KBM-7 (cell line): ENCODE measurements around the gene RNF220.

ENCODE experiments used
- DNase-seq: peaks from one replicate; pipeline ENCODE4 v3.0.0-alpha.2; 2015
- in situ Hi-C: fragments of 300-500 bp; cut with MboI; formaldehyde crosslinking; loops from 2 replicates; pipeline ENCODE4 v1.14.3; 2020; ENCODE audit warnings: low sequenced_read_pairs, low pct_unique_long_range_greater_than_20kb, mixed read lengths

RNF220 gene

DNA sequence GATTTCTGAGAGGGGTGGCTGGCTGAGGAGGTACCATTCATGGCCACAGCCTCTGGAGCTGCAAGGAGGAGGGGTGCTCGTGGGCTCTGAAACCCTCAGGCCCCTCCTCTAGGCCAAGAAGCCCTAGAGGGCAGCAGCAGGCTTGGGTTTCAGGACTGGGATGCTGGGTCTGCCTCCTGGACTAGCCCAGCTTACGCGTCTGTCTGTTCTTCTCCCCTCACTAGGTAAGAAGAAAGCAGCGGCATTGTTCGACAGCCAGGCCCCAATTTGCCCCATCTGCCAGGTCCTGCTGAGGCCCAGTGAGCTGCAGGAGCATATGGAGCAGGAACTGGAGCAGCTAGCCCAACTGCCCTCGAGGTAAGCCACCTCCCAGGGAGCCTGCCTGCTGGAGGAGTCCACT is 208.9 kb downstream of the RNF220 start:
- DNase-seq, result no peak
- in situ Hi-C loops, result no loop called here

DNA sequence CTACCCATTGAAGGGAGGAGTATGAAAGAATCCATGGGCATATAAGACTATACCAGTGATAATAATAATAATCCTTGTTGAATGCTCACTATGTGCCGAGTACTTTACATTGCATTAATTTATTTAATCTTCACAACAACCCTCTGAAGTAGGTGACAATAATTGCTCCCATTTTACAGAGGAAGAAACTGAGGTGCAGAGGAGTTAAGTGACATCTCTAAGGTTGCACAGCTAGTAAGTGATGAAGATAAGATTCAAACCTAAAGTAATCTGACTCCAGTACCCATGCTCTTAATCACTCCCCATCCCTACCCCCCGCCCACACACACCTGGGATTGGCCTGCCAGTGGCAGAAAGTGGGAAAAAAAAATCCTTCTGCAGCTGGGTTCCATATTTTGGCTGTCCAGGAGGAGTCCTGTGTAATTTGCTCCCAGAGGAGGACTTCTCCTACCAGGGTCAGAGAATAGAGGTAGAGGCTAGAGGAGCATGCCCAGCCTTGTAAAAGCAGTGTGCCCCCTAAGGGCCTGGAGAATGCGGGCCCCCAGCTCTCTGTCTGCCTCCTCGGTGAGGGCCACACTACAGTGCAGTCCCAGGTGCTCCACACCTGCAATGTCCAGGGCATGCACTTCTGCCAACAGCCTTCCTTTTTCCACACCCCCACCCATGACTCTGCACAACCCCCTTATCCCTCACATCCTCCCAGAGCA is 211.4 kb downstream of the RNF220 start:
- DNase-seq, result no peak
- in situ Hi-C loops, result no loop called here

DNA sequence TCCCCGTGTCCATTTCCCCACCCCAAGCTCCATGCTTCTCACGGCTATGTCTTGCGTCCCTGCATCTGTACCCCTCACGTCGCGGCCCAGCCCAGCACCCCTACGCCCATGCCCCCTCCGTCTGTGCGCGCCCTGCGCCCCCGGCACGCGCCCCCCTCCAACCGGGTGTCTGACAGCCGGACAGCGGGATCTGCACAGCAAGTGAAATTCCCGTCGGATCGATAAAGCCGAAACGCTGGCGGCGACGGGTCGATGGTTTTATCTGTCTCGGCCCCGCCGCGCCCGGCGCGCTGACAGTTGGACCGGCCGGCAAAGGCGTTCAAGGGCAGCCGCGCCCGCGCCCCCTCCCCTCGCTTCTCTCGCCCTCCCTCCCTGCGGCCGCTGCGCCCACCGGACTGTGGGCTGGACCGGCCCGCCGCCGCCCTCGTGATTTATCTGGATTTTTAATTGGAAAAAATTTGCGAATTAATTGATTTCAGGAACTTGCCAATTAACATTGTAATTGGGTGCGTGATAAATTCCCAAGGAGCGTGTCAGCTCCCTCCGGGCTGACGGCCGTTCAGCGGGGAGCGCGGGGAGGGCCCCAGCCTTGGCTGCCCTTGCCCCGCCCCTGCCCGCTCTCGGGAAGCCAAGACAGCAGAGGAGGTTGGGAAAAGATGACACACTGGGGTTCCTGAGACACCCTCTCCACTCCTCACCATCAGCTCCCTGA is 212.1 kb downstream of the RNF220 start:
- in situ Hi-C loops, result no loop called here

DNA sequence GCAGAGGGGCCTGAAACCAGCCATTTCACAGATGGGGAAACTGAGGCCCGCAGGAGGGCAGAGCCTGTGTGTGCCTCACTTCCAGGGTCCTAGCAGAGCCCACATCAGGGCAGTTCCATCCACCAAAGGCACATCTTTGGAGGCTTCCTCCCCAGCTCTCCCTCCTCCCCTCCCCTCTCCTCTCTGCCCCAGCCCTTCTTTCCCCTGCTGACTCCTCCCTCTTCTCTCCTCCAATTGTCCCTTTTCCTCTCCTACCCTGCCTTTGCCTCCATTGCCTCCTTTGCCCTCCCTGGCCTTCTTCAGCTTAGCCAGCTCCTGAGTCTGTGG is 212.6 kb downstream of the RNF220 start:
- in situ Hi-C loops, result no loop called here
- DNase-seq, result no peak

More for the DNA sequence above, 212.1 kb downstream of the RNF220 start:
- no peak for DNase-seq

DNA sequence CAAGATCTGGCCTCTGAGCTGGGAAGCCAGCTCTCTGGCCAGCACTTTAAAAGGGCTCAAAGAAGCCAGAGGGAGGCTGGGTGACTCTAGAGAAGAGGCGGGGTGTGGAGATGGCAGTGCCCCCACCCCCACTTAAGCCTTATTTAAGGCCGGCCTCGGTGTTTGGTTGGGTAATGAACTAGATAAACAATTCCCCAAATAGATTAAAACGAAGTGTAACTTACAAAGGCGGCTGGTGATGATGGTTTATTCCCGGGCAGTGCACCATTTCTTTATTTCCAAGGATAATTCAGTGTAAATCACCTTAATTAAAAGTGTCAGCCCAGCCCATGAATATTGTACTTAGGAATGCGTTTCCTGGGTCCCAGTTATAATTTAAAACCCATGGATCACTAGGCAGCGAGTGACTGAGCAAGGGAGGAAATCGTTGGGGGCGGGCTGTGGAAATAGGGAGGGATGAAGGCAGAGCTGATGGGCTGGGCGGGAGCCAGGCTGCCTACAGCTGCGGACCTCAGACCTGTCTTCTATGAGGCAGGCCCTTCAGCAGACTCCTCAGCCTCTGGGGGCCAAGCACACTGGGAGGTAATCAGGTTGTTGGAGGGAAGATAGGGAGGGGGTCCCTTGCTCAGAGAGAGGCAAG is 214.3 kb downstream of the RNF220 start:
- DNase-seq, result no peak

DNA sequence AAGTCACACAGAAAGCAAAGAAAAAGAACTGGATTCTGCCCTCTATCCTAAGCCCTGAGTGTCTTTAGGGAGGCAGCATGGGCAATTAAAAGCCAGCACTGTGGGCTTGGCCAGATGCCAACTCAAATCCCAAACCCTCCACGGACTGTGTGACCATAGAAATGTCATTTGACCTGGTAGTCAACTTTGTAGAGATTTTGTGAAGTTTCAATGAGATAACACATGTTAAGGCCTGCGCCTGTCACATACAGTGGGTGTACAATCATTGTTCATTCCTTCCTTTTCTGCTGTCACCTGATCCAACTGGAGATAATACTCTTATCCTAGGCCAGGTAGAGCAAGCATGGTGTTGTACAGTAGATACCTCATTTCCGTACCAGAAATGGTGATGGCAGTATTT is 215.0 kb downstream of the RNF220 start:
- no peak for DNase-seq
- in situ Hi-C loops, result no loop called here

More for the DNA sequence above, 214.3 kb downstream of the RNF220 start:
- in situ Hi-C loops, result no loop called here

DNA sequence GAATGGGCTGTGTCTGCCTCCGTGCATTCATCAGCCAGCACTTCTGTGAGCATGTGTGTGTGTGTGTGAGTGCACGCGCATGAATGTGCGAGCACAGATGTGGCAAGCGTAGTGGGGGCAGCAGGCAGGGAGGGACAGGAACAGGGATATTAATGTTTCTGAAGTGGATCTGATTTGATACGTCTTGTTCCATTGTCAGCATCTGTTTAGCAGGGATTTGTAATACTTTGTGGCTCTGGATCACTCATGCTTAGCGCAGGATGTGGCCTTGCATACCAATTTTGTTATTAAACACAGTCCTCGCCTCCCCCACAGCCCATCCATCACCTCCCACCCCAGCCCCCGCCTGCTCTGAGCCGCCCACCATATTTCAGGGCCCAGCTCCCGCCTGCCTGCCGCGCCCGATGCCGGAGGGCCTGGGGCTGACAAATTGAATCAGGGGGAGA is 216.8 kb downstream of the RNF220 start:
- no peak for DNase-seq
- in situ Hi-C loops, result no loop called here

DNA sequence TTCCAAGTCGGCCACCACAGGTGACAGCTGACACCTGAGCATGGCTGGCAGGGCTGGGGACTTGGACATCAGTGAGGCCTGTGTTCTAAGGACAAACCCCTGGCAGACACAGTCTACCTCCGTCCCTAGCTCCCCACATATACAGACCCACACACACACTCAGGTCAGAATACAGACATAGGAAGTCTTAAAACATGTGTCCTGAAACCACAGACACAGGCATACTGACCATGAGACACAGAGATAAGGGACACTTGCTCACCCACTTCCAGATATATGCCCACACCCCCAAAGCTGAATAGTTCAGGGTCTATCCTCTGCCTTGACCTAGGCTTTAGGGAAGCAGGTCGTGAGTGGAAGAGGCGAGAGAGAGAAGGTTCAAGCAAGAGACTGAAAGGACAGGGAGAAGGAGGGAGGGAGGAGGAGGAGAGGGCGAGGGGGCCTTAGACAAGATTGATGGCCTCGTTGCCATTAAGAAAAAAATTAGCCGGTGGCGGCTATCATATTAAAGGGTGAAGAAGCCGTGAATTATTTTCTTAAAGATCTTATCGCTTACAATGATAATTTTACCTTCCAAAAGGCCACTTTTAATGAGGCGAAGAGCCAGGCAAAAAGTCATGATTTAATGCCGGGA is 219.3 kb downstream of the RNF220 start:
- no peak for DNase-seq
- in situ Hi-C loops, result no loop called here

DNA sequence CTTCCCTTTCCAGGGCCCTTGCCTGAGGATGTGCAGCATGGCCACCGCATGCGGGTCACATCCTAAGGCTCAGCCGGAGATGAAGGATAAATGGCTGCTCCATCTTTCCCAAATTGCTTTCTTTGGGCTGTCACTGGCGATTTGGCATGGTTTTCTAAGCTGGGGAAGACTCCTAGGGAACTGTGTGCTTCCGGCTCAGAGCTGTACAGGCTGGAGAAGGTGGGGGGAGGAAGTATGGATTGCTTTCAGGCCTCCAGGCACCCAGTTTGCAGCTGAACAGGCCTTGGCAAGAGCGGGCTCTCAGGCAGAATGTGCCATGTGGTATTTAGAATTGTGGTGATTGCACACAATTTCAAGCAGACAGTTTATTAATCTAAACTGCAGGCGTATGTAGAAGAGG is 220.3 kb downstream of the RNF220 start:
- DNase-seq, result no peak
- in situ Hi-C loops, result no loop called here

DNA sequence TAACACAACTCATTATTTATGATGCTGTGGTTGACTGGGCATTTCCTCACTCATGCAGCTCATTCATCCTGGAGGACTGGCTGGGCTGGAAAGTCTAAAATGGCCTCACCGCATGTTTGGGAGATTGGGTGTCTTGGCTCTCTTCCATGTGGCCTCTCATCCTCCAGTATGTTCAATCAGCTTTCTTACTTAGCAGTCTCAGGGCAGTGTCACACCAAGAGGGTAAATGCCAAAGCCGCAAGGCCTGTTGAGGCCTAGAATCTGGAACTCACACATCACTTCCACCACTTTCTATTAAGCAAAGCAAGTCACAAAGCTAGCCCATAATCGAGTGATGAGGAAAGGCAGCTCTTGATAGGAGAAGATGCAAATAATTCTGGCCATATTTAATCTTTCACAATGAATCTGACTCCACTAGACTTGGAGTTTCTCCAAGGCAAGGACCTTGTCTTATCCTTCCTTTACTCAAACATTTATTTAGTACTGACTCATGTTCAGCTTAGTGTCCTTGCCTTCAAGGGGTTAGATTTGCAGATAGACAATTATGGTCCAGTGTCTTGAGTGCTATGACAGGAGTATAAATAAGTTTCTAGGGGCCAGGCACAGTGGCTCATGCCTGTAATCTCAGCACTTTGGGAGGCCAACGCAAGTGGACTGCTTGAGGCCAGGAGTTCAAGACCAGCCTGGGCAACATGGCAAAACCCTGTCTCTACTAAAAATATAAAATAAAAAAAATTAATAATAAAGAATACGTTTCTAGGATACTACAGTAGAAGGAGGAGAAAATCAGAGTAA is 224.1 kb downstream of the RNF220 start:
- in situ Hi-C loops, result no loop called here
- no peak for DNase-seq

DNA sequence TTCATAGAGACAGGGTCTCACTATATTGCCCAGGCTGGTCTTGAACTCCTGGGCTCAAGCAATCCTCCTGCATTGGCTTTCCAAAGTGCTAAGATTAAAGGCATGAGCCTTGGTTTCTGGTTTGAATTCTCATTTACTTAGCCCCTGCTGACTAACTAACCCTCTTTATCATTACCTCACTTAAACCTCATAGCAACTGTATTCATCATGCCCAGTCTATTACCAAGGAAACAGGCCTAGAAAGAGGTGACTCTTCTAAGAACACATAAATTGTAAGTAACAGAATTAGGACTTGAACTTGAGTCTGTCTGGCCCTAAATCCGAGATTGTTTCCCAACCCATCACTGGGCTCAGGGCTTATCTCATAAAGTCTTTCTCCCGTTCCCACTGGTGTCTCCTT is 225.1 kb downstream of the RNF220 start:
- in situ Hi-C loops, result no loop called here
- DNase-seq, result no peak

DNA sequence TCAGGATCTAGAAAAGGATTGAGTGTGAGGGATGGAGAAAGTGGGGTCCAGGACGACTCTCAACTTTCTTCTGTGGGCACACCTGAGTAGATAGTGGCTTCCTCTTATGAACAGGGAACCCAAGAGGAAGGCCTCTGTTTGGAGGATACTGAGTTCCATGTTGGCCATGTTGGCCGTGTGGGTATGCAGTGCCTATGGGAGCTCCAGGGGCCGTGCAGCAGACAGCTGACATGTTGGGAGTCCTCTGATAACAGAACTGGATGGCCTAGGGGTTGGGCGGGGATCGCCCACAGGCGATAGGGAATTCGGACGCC is 226.2 kb downstream of the RNF220 start:
- DNase-seq, result no peak
- in situ Hi-C loops, result no loop called here

DNA sequence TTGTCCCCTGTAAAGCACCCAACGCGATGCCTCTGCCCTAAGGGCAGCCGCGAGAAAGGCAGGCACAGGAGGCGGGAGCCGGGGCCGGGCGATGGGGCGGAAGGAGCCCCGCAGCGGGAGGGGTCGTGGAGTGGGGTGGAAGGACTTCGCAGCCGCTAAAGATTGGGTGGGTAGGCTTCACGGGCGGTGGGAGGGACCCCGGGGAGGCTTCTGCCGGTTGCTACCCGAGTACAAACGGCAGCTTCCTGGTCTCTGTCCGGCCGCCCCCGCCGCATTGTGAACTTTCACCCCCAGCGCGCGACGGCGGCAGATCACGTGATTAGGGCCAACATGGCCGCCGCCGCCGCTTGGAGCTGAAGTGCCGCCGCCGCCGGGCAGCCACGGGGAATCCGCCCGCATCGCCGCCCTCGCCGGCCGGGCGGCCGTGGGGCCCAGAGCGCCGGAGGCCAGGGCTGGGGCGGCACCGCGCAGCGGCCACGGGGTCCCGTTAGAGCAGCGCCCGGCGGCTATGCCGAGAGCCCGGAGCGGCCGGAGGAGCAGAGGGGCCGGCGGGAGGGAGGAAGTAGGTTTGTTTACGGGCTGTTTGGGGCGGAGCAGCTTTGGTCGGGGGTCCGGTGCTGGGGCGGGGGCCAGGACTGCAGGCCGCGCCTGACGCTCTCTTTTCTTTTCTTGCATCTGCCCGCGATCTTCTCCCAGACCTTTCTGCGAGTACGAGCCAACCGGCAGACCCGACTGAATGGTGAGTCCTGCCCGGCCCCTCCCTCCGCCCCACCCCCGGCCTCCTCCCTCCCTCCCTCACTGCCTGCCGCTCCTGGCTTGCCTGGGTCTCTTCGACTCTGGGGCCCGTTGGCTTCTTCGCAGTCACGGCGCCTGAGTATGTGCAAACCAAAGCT is 226.8 kb downstream of the RNF220 start:
- peak; percentile 86 for DNase-seq
- in situ Hi-C loops, result no loop called here

DNA sequence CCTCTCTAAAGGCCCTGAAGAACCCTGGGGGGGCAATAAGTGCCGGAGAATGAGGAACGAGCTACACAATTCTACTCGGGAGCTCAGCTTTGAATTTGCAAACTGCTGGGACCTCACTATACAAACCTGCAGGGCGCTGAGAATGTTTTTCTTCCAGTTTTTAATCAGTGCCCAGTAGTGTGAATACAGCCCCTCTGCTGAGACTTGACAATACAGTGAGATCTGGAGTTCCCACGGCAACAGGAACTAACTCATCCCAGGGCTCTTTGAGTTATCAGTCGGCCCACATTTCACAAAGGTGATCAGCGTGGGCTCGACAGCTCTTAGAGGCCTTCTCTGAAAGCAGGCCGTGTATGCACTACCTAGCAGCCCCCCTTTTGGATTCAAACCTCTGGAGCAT is 227.5 kb downstream of the RNF220 start:
- in situ Hi-C loops, result no loop called here
- peak; percentile 56 for DNase-seq

DNA sequence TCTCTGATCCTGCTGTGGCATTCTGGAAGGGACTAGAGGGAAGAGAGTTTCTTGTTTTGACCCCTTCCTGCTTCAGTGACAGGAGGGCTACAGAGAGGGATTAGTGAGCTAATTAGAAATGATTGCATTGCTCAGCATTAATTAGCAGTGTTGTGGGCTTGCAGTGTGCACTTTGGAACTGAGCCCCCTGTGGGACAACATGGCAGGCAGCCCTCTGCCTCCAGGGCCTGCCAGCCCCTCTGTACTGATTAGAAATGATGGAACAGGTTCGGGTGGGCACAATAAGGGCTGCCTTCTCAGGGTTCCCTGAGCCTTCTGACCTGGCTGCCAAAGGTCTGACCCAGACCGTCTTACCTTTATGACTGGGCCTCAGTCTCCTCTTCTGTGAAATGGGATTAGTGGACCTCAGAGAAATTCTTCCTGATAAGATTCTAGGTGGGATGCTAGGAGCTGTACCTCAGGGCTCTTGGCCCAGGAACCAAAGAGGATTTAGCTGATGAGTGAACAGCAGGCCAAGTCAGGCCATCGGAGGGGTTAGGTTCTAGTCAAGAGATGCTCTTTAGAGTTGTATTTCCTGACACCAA is 229.6 kb downstream of the RNF220 start:
- no peak for DNase-seq
- in situ Hi-C loops, result no loop called here

DNA sequence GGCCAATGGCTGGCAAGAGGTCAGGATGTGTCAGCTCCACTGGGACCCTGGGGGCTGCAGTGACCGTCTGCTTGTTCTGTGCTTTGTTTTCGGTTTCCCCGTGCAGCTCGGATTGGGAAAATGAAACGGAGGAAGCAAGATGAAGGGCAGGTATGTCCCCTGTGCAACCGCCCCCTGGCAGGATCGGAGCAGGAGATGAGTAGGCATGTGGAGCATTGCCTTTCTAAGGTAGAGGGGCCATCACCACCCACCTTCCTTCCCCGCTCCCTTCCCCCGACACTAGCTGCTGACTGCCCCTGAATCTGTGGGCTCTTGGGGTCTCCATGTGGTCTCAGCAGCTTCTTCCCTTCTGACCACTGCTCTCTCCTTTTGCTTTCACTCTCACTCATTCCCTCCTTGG is 230.4 kb downstream of the RNF220 start:
- in situ Hi-C loops, result no loop called here
- no peak for DNase-seq

DNA sequence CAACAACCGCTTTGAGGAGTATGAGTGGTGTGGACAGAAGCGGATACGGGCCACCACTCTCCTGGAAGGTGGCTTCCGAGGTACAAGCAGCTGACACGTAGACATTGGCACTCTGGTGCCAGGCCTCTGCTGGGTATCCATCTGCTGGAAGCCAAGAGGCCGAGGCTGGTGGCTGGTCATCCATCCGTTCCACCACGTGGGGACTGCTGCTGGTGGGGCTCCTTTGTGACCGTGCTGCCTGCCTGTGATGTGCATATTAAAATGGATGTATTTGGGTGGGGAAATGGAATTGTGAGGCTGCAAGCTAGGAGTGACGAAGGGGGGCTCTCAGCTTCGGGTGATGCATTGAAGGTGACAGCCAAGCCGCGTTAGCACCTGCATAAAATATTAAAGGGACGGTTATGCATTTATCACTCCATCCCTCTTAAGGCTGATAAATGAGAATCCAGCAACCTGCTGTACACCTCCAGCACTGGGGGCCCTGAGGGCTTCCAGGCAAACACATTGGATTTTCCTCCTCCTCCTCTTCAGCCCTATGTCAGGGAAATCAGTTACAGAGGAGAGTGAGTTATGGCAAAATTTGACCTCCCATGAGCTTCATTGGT is 231.1 kb downstream of the RNF220 start:
- in situ Hi-C loops, result no loop called here
- no peak for DNase-seq
